GM21528 (cell line): ENCODE results near the gene HS2ST1.
"Not testable (repeated sequence)": the region's sequence is repeated elsewhere in the genome, so short reads cannot be mapped to it uniquely, and the experiment has no call there.

ENCODE experiments used
- ATAC-seq: cut with Tn5 transposase; IDR thresholded peaks from one replicate; pipeline ENCODE4 v1.9.1; 2021; ENCODE audit warnings: mild to moderate bottlenecking, moderate library complexity; ENCODE audit not compliant: unreplicated experiment, low FRiP score

Gene HS2ST1

DNA sequence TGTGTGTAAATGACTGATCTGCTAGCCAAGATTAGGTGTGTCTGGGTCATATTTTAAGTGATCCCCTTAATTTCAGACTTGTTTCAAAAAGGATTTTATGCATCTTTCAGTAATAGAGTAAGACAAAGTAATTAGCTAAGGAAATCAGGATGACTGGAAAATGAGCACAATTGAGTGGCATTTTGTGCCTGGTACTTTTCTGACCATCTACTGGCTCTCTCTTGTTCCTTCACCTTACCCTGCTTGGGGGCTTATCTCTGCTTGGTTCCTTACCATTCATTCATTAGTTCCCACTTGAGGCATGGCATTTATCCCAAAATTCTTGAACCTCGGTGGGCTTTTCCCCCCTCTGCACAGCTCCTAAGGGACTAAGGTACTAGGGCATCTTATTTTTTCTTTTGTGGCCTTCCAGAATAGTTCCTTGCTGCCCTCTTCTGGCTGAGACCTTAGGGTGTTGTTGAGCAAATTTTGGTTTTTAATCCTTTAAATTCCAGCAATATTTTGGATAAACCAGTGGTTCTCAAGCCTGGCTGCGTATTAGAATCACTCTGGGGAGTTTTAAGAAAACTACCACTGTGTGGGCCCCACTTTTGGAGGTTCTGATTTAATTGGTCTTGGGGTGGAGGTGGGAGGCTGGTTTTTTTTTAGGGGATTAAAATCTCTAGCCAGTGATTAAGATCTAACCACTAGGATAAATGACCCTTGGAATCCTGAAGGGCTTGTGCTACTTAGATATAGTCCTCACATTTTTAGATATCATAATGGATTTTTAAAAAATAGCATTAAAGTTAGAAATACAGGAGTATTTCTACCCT, 50.8 kb downstream of the HS2ST1 start:
- no peak for ATAC-seq

DNA sequence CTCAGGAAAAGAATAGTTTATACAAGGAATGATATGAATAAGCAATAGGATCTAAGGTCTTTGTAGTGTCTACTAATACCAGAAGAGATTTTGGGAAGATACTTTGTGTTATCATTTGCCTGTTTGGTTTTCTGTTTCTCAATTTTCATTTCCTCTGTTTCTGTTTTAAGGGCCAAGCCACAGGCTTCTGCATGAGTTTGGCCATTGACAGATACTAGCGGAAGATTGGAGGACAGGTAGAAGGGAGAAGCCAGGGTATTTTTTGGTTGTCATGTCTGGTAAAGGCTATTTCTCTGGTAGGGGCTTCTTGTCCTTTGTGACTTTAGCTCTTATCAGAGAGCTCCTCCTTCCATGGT, 51.4 kb downstream of the HS2ST1 start:
- ATAC-seq = no peak

DNA sequence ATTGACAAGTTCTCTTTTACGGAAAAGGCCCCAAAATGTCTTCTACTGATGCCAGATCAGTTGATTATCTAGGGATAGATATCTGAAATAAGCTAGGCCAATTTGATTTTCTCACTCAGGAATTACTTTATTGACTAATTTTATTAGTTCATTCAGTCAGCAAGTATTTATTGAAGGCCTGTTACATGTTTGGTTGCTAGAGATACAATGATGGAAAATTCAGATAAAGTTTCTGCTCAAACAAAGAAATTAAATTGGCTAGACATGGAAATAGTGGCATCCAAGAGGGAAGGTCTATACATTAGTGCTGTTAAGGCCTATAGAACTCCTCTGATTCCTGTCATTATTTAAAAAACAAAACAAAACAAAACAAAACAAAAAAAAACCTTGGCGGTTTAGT, 56.5 kb downstream of the HS2ST1 start:
- no peak for ATAC-seq

DNA sequence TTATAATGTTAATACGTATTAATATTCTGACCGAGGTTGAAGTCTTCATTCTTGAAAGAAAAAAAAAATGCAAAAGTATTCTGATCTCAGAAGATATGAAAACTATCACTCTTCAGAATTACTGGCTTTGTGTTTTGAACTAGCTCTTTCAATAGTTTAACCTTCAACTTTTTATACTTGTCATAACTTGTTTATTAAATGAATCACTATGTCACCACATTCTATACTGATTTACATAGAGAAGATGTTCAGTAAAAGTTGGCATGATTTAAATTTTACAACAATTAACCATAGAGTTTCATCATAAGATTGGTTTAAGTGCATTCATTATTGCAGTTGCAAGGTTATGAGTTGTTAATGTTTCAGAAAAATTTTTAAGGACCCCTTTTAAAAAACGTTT, 57.3 kb downstream of the HS2ST1 start:
- ATAC-seq = no peak

DNA sequence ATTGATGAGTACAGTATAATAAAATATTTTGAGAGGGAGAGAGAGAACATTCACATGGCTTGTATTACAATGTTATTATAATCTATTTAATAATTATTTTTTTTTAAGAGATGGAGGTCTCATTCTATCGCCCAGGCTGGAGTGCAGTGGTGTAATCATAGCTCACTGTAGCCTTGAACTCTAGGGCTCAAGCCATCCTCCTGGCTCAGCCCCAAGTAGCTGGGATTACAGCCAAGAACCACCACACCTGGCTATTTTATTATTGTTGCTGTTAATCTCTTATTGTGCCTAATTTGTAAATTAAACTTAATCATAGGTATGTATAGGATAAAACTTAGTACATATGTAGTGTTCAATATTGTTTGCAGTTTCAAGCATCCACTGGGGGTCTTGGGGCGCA, 57.8 kb downstream of the HS2ST1 start:
- ATAC-seq = no peak

DNA sequence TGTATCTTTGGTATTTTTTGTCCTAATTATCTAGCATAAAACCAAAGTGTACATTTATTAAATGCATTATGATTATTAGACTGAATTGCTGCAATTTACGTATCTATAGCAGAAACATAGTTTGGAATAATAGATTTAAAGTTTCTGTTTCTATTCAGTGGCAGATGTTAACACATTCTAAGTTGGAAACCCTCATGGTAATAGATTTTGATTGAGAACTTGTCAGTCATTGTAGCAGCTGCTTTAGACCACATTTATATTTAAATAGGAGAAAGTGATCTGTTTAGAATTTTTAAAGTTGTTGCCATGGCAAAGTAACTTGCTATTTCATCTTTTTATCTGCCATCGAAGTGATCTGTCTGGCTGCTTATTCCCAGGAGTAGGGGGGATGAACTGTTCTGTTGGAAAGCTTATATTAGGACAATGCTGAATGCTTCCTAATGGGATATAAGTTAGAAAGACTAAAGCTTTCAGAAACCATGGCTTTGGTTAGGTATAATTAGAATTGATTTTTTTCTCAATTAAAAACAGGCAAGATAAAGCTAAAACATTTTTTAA, 61.6 kb downstream of the HS2ST1 start:
- no peak for ATAC-seq

DNA sequence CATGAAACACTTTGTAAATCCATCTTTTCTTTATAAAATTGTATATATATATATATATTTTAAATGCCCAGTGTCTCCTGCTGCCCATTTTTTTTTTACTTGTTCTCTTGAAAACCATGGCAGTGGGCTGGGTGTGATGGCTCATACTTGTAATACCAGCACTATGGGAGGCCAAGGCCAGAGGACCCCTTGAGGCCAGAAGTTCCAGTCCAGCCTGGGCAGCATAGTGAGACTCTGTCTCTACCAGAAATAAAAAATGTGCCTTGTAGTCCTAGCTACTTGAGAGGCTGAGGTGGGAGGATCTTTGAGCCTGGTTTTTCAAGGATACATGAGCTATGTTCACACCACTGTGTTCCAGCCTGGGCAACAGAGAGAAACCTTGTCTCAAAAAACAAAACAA, 62.2 kb downstream of the HS2ST1 start:
- ATAC-seq = no peak

DNA sequence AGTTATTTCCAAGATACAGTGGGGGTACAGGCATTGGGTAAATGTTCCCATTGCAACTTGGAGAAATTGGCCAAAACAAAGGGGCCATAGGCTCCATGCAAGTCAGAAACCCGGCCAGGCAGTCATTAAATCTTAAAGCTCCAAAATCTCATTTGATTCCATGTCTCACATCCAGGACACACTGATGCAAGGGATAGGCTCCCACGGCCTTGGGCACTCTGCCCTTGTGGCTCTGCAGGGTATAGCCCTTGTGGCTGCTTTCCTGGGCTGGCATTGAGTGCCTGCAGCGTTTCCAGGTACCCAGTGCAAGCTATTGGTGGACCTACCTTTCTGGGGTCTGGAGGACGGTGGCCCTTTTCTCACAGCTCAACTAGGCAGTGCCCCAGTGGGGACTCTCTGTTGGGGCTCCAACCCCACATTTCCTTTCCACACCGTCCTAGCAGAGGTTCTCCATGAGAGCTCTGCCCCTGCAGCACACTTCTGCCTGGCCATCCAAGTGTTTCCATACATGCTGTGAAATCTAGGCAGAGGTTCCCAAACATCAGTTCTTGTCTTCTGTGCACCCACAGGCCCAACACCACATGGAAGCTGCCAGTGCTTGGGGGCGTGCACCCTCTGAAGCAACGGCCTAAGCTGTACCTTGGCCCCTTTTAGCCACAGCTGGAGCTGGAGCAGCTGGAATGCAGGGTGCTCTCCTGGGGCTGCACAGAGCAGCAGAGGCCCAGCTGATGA, 67.2 kb downstream of the HS2ST1 start:
- no peak for ATAC-seq

DNA sequence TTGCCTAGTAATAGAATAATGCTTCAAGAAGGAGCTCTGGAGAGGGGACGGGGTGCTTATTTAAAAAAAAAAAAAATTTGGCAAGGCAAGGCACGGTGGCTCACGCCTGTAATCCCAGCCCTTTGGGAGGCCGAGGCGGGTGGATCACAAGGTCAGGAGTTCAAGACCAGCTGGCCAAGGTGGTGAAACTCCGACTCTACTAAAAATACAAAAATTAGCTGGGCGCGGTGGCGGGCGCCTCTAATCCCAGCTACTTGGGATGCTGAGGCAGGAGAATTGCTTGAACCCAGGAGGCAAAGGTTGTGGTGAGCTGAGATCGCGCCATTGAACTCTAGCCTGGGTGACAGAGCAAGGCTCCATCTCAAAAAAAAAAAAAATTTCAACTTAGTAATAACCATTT, 69.2 kb downstream of the HS2ST1 start:
- not testable (repeated sequence) for ATAC-seq

DNA sequence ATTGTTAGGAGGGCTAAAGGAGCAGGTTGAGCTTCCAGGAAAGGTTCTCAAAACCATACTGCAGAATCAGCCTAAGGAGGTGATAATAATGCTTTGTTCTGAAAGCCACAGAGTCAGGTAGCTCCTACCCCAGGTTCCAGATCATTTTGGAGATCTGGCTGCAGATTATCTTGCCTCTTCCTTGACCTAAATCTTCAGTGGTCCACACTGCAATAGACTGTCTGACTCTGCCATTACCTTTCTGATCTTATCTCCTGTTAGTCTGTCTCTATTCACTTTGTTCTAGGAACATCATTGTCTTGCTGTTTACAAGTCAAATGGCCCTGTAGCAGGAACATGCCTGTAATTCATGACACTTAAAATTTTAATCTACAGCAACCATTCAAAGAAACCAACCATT, 73.0 kb downstream of the HS2ST1 start:
- no peak for ATAC-seq

DNA sequence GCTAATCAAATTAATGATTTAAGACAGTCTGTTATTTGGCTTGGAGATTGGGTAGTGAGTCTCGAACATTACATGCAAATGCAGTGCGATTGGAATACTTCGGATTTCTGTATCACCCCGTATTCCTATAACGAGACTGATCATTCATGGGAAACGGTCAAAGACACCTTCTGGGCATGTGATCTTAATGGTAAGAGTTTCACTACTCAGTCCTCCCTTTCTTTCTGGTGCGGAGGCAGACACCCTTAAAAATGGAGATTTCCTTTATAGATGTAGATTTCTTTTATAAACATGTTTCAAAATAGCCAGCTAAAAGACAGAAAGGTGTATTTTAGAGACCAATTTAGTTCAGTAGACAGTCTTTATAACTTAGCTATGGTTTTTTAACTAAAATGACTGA, 74.4 kb downstream of the HS2ST1 start:
- no peak for ATAC-seq

DNA sequence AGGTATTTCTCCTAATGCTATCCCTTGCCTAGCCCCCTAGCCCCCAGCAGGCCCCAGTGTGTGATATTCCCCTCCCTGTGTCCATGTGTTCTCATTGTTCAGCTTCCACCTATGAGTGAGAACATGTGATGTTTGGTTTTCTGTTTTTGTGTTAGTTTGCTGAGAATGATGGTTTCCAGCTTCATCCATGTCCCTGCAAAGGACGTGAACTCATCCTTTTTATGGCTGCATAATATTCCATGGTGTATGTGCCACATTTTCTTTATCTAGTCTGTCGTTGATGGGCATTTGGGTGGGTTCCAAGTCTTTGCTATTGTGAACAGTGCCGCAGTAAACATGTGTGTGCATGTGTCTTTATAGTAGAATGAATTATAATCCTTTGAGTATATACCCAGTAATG, 75.3 kb downstream of the HS2ST1 start:
- not testable (repeated sequence) for ATAC-seq

DNA sequence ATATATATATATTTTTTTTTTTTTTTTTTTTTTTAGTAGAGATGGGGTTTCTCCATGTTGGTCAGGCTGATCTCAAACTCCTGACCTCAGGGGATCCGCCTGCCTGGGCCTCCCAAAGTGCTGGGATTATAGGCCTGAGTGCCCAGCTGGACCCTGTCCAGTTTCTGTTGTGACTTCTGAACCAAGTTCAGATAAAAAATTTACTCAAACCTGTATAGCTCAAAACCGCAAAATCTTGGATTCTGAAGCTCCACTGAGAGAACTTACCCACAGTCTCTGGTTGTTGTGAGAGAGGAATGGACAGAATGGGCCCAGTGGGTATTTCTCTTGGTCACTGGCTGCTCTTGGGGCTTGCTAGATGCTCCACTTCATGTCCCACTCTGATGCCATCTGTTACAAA, 76.4 kb downstream of the HS2ST1 start:
- no peak for ATAC-seq

DNA sequence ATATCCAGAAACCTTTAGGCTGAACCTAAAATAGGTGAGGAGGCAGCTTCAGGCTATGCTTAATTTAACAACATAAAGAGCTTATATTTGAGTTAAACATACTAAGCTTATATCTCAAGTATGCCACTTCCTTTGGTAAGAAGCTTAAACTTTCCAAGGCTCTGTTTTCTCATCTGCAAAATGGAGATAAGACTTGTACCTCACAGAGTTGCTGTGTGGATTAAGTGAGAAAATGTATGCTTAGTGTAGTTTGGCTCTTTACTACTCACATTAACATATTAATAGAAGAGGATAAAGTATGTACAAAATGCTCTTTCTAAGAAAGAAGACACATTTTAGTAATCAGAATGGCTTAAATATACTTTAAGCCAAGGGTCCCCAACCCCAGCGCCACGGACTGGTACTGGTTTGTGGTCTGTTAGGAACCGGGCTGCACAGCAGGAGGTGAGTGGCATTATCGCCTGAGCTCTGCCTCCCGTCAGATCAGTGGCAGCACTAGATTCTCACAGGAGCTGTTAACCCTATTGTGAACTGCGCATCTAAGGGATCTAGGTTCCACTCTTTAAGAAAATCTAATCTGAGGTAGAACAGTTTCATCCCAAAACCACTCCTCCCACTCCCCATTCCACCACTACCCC, 77.2 kb downstream of the HS2ST1 start:
- no peak for ATAC-seq

DNA sequence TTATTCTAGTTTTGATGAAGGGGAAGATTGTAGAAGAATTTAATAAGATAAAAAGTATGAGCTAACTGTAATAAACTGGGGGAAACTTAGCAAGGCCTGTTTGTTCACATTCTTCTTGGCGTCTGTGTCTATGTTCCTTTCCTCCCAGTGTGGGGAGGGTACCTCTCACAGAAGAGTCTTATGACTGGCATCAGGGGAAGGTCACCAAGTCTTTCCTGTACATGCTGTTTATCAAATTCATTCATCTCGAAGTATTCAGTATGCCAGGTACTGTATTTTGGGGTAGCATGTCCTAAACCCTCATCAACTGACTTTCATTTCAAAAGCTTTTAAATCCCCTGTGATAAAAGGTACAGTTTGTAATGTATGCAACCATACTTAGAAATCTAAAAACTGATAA, 78.4 kb downstream of the HS2ST1 start:
- no peak for ATAC-seq

DNA sequence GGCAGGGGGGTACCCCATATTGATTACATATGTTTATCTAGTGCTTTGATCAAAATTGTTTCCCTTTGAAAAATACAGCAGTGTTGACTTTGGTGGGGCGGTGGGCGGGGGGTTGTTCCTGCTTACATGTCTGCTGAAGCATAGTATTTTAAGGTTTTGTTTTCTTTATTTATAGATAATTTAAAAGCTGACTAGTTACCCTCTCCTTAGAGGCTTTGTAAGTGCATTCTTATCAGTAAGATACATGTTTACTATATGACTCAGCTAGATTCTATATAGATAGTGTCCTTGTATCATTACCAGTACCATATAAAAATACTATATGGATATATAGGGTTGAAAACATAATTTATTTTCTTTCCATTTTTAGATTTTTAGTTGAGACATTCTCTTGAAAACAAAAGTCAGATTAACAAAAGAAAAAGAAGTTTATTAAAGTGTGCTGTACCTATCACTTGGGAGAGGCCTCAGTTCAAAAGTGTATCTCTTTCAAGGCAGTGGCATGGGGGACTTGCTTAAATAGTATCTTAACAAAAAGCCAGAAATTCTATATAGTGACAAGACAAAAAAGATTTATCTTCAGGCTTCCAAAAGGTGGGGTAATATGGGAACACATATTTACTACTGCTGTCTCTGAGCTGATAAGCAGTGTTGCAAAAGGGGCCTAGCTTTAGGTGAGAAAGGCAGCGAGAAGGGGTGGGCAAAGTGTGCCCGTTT, 79.0 kb downstream of the HS2ST1 start:
- no peak for ATAC-seq

DNA sequence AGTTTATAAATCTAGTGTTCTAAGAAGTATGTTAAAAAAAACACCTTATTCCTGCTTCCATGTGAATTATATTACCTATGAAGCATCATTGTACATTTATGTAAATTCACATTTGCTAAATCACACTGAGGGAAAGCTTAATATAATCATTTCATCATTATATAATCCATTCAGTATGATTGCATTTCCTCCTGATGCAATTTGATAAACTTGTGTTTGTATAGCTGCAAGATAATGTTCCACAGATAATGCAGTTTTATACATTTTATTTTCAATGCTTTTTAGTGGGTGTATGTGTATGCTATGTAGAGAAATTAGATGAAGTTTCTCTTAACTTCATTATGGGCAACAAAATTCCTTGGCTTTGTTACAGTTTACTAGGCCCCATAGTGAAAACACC, 79.6 kb downstream of the HS2ST1 start:
- no peak for ATAC-seq

DNA sequence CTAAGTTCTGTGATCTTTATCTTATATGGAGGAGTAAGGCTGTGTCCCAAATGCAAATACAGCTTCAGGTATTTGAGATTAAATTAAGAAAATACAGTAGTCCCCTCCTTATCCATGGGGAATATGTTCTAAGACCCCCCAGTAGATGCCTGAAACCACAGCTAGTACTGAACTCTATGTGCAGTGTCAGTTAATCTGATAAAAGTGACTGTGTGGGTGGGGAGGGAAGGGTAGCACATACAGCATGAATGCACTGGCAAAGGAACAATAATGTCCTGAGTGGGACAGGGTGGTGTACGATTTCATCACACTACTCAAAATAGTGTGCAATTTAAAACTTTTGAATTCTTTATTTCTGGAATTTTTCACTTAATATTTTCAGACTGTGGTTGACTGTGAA, 83.1 kb downstream of the HS2ST1 start:
- no peak for ATAC-seq

DNA sequence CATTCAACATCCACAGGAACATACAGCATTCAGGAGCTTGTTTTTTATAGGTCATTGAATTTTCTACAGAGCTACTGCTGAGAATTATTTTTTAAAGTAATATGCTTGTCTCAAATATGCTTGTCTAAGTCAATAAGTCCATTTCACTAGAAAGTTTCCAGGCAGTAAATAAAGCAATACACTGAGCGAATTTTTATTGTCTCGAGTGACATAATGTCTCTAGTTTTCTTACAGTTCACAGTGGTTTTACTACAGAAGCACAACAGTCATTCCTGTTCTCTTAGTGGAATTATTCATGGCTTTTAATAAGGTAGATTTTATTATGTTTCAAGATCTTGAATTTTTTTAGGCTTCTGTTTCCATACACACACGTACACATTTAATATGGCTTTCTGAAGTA, 83.8 kb downstream of the HS2ST1 start:
- ATAC-seq = no peak

DNA sequence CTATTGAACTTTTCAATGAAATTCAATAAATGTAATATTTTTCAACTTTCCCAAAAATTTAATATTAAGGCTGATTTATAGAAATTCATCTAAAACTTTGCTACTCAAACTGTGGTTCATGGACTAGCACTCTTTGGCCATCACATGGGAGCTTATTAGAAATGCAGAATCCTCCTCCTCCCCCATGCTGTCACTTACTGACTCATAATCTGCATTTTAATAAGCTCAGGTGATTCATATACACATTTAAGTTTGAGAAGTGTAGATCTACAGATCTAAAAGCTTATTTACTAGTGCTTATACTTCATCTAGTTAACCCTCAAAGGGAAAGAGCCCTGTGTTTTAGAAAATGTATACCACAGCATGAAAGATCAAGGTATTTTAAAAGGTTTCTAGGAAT, 84.3 kb downstream of the HS2ST1 start:
- no peak for ATAC-seq

DNA sequence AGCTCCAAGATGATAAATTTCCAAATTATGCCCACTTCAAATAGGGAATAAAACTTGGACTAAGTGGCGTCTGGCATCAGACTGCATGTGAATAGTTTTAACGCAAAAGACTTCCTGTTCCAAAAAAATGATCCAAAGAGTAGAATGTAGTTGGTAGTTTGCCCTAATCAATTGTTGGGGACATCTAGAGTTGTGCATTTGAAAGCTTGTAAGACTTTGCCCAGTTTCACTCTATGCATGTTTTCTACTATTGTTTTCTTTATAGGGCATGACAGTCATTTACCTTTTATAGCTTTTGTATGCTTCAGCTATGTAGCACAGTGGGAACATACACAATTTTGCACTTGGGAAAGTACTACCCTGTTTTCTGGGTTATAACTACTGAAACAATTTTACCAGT, 86.0 kb downstream of the HS2ST1 start:
- no peak for ATAC-seq
